HG02885 (cell line): ENCODE measurements around the gene RPH3AL.
"Not testable (repeated sequence)": the region's sequence is repeated elsewhere in the genome, so short reads cannot be mapped to it uniquely, and the experiment has no call there.

Experiments
- ATAC-seq: cut with Tn5 transposase; IDR thresholded peaks from one replicate; pipeline ENCODE4 v1.9.1; 2021; ENCODE audit warnings: mild to moderate bottlenecking; ENCODE audit not compliant: unreplicated experiment, poor library complexity

RPH3AL gene

DNA sequence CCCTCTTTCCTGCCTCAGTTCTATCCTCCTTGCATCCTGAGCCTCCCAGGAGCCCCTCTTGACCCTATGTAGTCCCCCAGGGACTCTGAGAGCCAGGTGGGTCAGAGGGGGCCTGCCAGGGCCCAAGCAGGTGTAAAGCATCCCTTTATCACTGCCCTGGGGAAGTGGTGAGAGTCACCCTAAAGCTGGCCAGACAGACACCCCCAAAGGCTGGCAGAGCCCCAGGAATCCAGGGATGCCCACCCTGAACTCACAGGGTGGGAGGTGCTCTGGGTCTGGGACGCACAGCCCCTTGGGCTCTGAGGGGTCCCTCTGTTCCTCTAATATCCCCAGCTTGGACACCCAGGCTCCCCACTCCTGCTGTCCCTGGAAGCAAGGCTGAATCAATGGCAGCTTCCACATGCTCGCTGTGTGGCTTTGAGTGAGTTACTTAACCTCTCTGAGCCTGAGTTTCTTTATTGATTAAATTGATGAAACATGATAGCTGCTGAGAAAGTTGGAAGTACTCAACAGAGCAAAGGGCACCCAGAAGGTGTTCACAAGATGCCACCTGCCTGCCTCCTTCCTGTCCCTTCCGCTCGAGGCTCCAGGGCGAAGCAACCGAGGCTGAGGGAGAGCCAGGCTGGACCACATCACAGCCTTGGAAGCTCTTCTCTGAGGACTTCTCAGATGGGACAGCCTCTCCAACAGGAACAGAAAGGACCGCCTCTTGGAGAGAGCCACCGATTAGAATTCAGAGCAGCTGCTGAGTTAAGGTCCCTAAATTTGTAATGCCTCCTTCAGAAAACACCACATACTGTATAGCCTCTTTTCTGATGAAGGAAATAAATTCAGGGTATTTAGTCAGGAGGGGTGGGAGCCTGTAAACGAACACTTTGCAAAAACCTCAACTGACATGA, 104.0 kb downstream of the RPH3AL start:
- ATAC-seq, result no peak

- no peak for ATAC-seq
These were observed 104.8 kb downstream of the RPH3AL start for GRCh38 chr17:247767-248166.

GRCh38 chr17:246851-247421, 105.7 kb downstream of the RPH3AL start:
- ATAC-seq, result no peak

DNA sequence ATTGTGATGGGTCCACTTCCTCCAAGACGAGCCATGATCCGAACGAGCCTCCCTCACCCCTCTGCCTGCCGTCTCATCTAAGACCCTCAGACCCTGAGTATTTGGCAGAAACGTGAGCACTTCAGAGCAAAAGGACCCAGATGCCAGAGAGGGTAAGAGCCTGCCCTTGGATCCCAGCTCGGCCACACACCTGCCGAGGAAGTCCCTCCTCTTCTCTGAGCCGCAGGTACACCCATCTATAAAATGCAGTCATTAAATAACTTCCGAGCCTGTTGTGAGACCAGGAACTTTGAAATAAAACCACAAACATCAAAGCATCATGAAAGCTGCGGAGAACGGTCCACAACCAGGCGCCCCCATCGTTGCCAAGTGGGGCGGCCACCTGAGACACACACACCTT, 106.4 kb downstream of the RPH3AL start:
- ATAC-seq, result no peak

DNA sequence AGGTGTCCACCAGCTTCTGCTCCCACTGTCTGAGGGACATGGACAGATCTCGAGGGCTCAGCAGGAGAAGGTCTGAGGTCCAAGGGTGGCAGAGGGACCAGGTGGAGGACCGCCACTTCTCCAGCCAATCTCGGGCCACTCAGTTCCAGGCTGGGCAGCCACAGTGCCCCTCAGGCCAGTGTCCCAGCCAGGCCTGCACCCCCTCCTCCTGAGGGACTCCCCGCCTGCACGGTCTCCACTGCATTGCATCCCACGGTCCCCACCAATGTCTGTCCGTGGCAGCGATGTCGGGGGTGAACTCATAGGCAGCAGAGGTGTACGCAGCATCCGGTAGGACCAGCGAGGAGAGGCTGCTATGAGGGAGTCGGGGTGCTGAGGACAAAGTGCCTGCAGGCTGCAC, 107.0 kb downstream of the RPH3AL start:
- no peak for ATAC-seq

DNA sequence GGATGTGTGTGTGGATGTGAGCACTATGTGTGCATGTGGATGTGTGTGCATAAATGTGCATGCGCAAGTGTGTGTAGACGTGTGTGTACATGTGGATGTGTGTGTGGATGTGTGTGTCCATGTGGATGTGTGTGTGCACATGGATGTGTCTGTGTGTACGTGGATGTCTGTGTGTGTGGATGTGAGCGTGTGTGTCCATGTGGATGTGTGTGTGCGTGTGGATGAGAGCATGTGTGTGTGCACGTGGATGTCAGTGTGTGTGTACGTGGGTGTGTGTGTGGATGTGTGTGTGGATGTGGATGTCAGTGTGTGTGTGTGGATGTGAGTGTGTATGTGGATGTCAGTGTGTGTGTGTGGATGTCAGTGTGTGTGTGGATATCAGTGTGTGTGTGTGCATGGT, 107.6 kb downstream of the RPH3AL start:
- no peak for ATAC-seq

GRCh38 chr17:243924-244323, 108.7 kb downstream of the RPH3AL start:
- not testable (repeated sequence) for ATAC-seq

GRCh38 chr17:238964-239259, 113.7 kb downstream of the RPH3AL start:
- no peak for ATAC-seq

- ATAC-seq, result no peak
These were observed 114.3 kb downstream of the RPH3AL start for GRCh38 chr17:238071-238963.

GRCh38 chr17:237406-237955, 115.1 kb downstream of the RPH3AL start:
- ATAC-seq, result no peak

- ATAC-seq, result no peak
These were observed 115.8 kb downstream of the RPH3AL start for GRCh38 chr17:236641-237405.

DNA sequence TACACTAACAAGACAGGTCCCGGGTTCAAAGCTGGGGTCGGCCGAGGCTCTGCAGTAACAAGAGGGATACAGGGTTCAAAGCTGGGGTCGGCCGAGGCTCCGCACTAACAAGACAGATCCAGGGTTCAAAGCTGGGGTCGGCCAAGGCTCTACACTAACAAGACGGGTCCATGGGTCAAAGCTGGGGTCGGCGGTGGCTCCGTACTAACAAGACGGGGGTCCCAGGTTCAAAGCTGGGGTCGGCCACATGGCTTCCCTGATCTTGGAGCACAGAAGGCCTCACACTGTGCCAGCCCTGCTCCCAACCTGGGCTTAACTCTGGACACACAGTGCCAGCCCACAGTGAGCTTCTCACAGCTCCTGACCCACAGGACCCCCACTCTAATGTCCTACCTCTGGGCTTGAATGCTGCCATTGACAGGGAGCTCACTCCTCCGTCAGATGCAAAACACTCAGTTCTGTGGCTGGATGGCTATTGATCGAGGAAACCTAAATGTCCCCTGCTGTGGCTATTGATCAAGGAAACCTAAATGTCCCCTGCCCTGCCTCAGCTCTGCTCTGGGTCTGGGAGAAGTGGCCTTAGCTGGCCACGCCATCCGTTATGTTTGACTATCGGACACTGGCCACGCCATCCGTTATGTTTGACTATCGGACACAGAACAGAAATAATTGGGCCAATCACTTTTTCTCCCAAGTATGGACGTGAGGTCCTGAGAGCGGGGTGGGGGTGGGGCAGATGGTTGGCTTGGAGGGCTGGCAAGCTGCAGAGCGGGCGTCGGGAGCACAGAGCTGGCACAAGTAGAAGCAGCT, 116.6 kb downstream of the RPH3AL start:
- ATAC-seq, result no peak

DNA sequence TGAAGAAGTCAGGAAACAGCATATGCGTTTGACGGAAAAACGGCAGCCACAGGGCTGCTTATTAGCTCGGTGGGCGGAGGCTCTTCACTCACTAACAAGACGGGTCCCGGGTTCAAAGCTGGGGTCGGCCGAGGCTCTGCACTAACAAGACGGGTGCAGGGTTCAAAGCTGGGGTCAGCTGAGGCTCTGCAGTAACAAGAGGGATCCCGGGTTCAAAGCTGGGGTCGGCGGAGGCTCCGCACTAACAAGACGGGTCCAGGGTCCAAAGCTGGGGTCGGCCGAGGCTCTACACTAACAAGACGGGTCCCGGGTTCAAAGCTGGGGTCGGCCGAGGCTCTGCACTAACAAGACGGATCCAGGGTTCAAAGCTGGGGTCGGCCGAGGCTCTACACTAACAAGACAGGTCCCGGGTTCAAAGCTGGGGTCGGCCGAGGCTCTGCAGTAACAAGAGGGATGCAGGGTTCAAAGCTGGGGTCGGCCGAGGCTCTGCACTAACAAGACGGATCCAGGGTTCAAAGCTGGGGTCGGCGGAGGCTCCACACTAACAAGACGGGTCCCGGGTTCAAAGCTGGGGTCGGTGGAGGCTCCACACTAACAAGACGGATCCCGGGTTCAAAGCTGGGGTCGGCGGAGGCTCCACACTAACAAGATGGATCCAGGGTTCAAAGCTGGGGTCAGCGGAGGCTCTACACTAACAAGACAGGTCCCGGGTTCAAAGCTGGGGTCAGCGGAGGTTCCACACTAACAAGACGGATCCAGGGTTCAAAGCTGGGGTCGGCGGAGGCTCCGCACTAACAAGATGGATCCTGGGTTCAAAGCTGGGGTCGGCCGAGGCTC, 117.4 kb downstream of the RPH3AL start:
- not testable (repeated sequence) for ATAC-seq

DNA sequence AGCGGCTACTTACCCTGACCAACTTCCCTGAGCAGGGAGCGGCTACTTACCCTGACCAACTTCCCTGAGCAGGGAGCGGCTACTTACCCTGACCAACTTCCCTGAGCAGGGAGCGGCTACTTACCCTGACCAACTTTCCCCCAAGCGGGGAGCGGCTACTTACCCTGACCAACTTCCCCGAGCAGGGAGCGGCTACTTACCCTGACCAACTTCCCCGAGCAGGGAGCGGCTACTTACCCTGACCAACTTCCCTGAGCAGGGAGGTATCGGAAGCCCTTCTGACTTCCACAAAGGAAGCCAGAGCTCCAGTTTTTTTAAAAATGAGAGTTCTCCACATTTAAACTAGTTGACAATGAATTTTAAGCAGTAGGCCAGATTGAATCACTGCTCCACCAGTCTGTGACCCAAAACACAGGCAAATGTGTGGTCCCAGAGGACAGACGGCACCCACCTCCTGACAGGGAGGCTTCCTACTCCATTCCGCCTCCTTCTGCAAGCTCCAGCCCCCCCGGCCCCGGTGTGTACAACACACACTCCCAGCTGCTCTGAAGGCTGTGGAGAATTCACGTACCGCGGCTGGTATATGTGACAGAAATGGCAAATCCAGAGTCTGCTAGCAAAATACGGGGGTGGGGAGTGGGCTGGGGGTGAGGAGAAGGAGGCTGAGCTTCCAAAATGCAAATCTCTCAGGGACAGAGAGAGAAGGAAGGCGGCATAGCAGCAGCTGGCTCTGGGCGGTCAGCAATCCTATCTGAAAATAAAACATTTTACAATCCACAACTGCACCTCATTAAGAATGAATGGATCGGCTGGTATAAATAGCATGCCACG, 118.2 kb downstream of the RPH3AL start:
- ATAC-seq, result not testable (repeated sequence)

GRCh38 chr17:233473-233941, 119.1 kb downstream of the RPH3AL start:
- no peak for ATAC-seq

DNA sequence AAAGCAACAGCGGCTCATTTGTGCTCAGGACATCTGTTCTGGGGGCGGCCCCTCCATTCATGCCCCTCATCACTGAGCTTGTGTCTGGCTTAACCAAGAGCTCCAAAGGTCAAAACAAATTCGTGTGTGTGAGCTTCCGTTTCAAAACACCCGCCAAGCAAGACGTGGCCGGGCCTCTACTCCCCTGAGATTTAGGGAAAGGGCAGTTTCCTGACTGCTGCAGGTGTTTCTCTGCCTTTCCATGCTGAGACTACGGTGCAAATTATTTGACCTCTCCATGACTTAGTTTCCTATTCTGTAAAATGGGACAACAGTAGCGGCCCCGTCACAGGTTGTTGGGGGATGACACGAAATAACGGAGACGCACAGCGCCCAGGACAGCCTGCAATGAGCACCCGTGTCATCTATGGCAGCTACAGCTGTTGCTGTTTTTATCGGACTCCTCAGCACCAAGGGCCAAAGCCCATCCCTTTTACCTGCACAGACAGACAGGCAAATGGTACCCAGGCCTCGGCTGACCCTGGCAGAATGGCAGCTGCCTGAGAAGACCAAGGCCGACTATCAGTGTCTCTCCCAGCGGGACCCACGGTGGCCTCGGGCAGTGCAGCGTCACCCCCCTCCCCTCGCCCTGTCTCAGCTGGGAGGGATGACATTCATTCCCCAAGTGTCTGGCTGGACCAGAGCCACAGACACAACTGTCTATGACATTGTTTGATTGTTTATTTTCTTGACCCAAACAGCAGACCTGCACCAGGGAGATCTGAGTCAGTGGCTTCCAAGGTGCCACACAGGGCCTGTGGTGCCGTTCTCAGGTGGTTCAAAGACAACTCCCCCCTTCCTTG, 120.4 kb downstream of the RPH3AL start:
- ATAC-seq, result no peak
